Naive thymus-derived CD4-positive, alpha-beta T cell (primary cell): Measurements from ENCODE around the gene NT5C2. TPM values are rescaled to one million over a fixed set of nuclear protein-coding genes. Genes with fewer than 3 reads are reported as not detected.

Experiments used
- ATAC-seq: fragments of 150-1000 bp; cut with Tn5 transposase; 2 replicates; pipeline ENCODE4 v1.10.0; 2021; ENCODE audit warnings: mild to moderate bottlenecking, moderate library complexity
- CTCF ChIA-PET: fragments of 350-600 bp; sonication (Branson Sonifier 250); formaldehyde crosslinking; loops from one replicate; lab custom pipeline; 2021; ENCODE audit warnings: antibody characterized with exemption; lab: Charles Lee
- POLR2A ChIA-PET: fragments of 350-600 bp; sonication (Branson Sonifier 250); formaldehyde crosslinking; loops from one replicate; lab custom pipeline; 2021; ENCODE audit warnings: antibody characterized with exemption, inconsistent platforms; lab: Charles Lee
- DNase-seq, 9 donors: peaks; one replicate each; pipeline versions ENCODE4 v3.0.0 to v3.0.0-alpha.2; 2020 to 2022; ENCODE audit warnings: mixed read lengths in 1 of 9
- H3K27ac ChIP-seq: one replicate; pipeline ENCODE4 v1.7.0; 2013; ENCODE audit warnings: mild to moderate bottlenecking, low read depth, low read length, moderate library complexity
- H3K27me3 ChIP-seq, 2 donors: one replicate each; pipeline ENCODE4 v1.7.0; 2013; ENCODE audit warnings: low read length in 2 of 2, mild to moderate bottlenecking in 2 of 2, moderate library complexity in 2 of 2; ENCODE audit not compliant: control insufficient read depth in 2 of 2, insufficient read depth in 2 of 2
- H3K36me3 ChIP-seq, 3 experiments: 1 replicate in 2 of 3; 2 replicates in 1 of 3; pipeline ENCODE4 v1.7.0; 2013; ENCODE audit warnings: low read length in 3 of 3, mild to moderate bottlenecking in 3 of 3, moderate library complexity in 1 of 3; ENCODE audit not compliant: insufficient read depth in 3 of 3, control insufficient read depth in 2 of 3
- H3K4me1 ChIP-seq, 2 donors: one replicate each; pipeline ENCODE4 v1.7.0; 2013; ENCODE audit warnings: low read length in 2 of 2, mild to moderate bottlenecking in 2 of 2, moderate library complexity in 1 of 2; ENCODE audit not compliant: control insufficient read depth in 2 of 2, insufficient read depth in 2 of 2
- H3K4me3 ChIP-seq: 2 replicates; pipeline ENCODE4 v1.7.0; 2013; ENCODE audit warnings: mild to moderate bottlenecking, low read length
- H3K9me3 ChIP-seq, 3 experiments: 1 replicate in 2 of 3; 2 replicates in 1 of 3; pipeline ENCODE4 v1.7.0; 2013; ENCODE audit warnings: low read length in 3 of 3; ENCODE audit not compliant: control insufficient read depth in 2 of 3
- H3K27ac Mint-ChIP-seq, 9 donors: one replicate each; pipeline ENCODE4 v1.8.0; 2020 to 2022; ENCODE audit warnings: mixed read lengths in 9 of 9, mild to moderate bottlenecking in 8 of 9, moderate library complexity in 5 of 9, inconsistent platforms in 2 of 9
- H3K27me3 Mint-ChIP-seq, 5 donors: one replicate each; pipeline ENCODE4 v1.8.0; 2021 to 2022; ENCODE audit warnings: mixed read lengths in 5 of 5, mild to moderate bottlenecking in 1 of 5
- H3K36me3 Mint-ChIP-seq, 5 donors: one replicate each; pipeline ENCODE4 v1.8.0; 2020 to 2022; ENCODE audit warnings: mixed read lengths in 5 of 5, mild to moderate bottlenecking in 3 of 5, inconsistent platforms in 1 of 5
- H3K4me1 Mint-ChIP-seq, 7 donors: one replicate each; pipeline ENCODE4 v1.8.0; 2020 to 2022; ENCODE audit warnings: mixed read lengths in 7 of 7, mild to moderate bottlenecking in 3 of 7, inconsistent platforms in 1 of 7
- H3K4me3 Mint-ChIP-seq, 10 donors: one replicate each; pipeline ENCODE4 v1.8.0; 2020 to 2022; ENCODE audit warnings: mild to moderate bottlenecking in 10 of 10, mixed read lengths in 10 of 10, moderate library complexity in 6 of 10, inconsistent platforms in 2 of 10
- H3K9me3 Mint-ChIP-seq, 11 donors: one replicate each; pipeline ENCODE4 v1.8.0; 2020 to 2022; ENCODE audit warnings: mixed read lengths in 11 of 11, mild to moderate bottlenecking in 4 of 11, inconsistent platforms in 1 of 11, moderate library complexity in 1 of 11
- intact Hi-C, 2 donors: fragments of 100-400 bp; cut with micrococcal nuclease; formaldehyde crosslinking; loops; one replicate each; pipeline ENCODE4 v1.15.1; 2023
- polyA plus RNA-seq, 2 donors: library from polyadenylated mRNA; unstranded; fragments of 300-500 nt; fragmentation: Illumina TruSeq; gene quantifications; one replicate each; pipeline ENCODE4 v1.2.3, GENCODE V29; 2021
- total RNA-seq, 6 experiments: library from RNA in 5 of 6; stranded (reverse) in 5 of 6; gene quantifications; 1 replicate in 5 of 6; 2 replicates in 1 of 6; pipeline ENCODE4 v1.2.3 and lab custom pipeline; 2021 to 2026

NT5C2 gene
- total and polyA plus RNA-seq, 7 experiments from 2014 or later = 48.7 to 87.8 (median 68.9) TPM

DNA sequence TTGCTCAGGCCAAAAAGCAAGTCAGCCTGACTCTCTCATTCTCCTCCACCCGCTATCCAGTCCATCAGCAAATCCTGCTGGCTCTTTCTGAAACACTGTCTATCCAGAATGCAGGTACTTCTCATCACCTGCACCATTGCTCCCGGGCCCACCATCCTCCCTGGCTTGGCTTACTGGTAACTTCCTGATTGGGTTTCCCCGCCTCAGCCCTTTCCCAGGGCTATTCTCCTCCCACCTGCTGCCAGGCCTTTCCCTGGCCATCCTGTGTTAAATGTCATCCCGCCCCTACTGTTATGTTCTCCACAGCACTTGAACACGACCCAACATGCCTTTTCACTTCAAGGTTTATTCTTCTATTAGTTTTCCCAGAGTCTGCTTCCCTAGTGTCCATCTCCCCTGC lies 150.9 kb downstream of the NT5C2 start:
- intact Hi-C loops = no loop called here
- DNase-seq (no peak), ATAC-seq (no peak)
- Histone ChIP-seq H3K4me3 (no peak overlapping the region), H3K9me3 (no peaks in the 10 kb centered on the region), H3K27me3 (no peaks in the 10 kb centered on the region), H3K4me1 (no peaks in the 10 kb centered on the region), H3K27ac (no peak overlapping the region), H3K36me3 (no peaks in the 10 kb centered on the region)
- Mint-ChIP-seq H3K4me1 (peaks cover 0 to 9% (median 0%) of the 10 kb centered on the region in 7 donors), H3K9me3 (no peaks in the 10 kb centered on the region), H3K27me3 (peaks cover 0 to 2% (median 0%) of the 10 kb centered on the region in 5 donors), H3K4me3 (no peak overlapping the region), H3K27ac (peak overlapping the region in 1 of 9 donors; percentile 86), H3K36me3 (no peaks in the 10 kb centered on the region)
- ChIA-PET POLR2A (interaction anchor here (0.6 kb wide), 1 partner anchor 476 kb away, joined by 3 read pairs; no protein-coding TSS in a partner anchor), CTCF (no interaction called here)

GRCh38 chr10:103041391-103041790 lies 151.7 kb downstream of the NT5C2 start:
- peaks cover 0 to 9% (median 0%) of the 10 kb centered on the region in 7 donors for H3K4me1 Mint-ChIP-seq
- H3K36me3 Mint-ChIP-seq = no peaks in the 10 kb centered on the region
- DNase-seq (no peak), ATAC-seq (no peak)
- Histone ChIP-seq H3K27ac (no peak overlapping the region), H3K4me3 (no peak overlapping the region), H3K4me1 (no peaks in the 10 kb centered on the region), H3K27me3 (no peaks in the 10 kb centered on the region), H3K36me3 (no peaks in the 10 kb centered on the region), H3K9me3 (no peaks in the 10 kb centered on the region)
- no peaks in the 10 kb centered on the region for H3K9me3 Mint-ChIP-seq
- POLR2A ChIA-PET = no interaction called here
- intact Hi-C loops = no loop called here
- H3K4me3 Mint-ChIP-seq = no peak overlapping the region
- H3K27me3 Mint-ChIP-seq = peaks cover 0 to 2% (median 0%) of the 10 kb centered on the region in 5 donors
- H3K27ac Mint-ChIP-seq = peak overlapping the region in 1 of 9 donors; percentile 53
- CTCF ChIA-PET = interaction anchor here (0.5 kb wide), 1 partner anchor 164 kb away, joined by 4 read pairs; no protein-coding TSS in a partner anchor

- CTCF ChIA-PET = no interaction called here
Observed at GRCh38 chr10:103040418-103040817, 152.7 kb downstream of the NT5C2 start.

GRCh38 chr10:103038570-103038969 lies 154.5 kb downstream of the NT5C2 start:
- H3K9me3 ChIP-seq = no peaks in the 10 kb centered on the region
- ATAC-seq = no peak
- Mint-ChIP-seq H3K4me3 (no peak overlapping the region), H3K4me1 (peaks cover 0 to 9% (median 0%) of the 10 kb centered on the region in 7 donors), H3K27ac (peak overlapping the region in 1 of 9 donors; percentile 69), H3K27me3 (no peaks in the 10 kb centered on the region), H3K9me3 (no peaks in the 10 kb centered on the region), H3K36me3 (peaks cover 0 to 6% (median 0%) of the 10 kb centered on the region in 5 donors)
- H3K27ac ChIP-seq = no peak overlapping the region
- POLR2A ChIA-PET = no interaction called here
- intact Hi-C loops = no loop called here
- H3K4me1 ChIP-seq = no peaks in the 10 kb centered on the region
- no peaks in the 10 kb centered on the region for H3K36me3 ChIP-seq
- no peak for DNase-seq
- no peaks in the 10 kb centered on the region for H3K27me3 ChIP-seq
- H3K4me3 ChIP-seq = no peak overlapping the region
- CTCF ChIA-PET = no interaction called here

More at GRCh38 chr10:103040418-103040817, 152.7 kb downstream of the NT5C2 start:
- ATAC-seq (no peak), DNase-seq (no peak)
- no peaks in the 10 kb centered on the region for H3K36me3 Mint-ChIP-seq
- Histone ChIP-seq H3K4me3 (no peak overlapping the region), H3K36me3 (no peaks in the 10 kb centered on the region), H3K4me1 (no peaks in the 10 kb centered on the region), H3K9me3 (no peaks in the 10 kb centered on the region), H3K27me3 (no peaks in the 10 kb centered on the region), H3K27ac (no peak overlapping the region)
- intact Hi-C loops = no loop called here
- H3K4me1 Mint-ChIP-seq = peaks cover 0 to 9% (median 0%) of the 10 kb centered on the region in 7 donors
- POLR2A ChIA-PET = no interaction called here
- no peak overlapping the region for H3K4me3 Mint-ChIP-seq
- no peaks in the 10 kb centered on the region for H3K9me3 Mint-ChIP-seq
- no peak overlapping the region for H3K27ac Mint-ChIP-seq
- H3K27me3 Mint-ChIP-seq = no peaks in the 10 kb centered on the region

Other genes with a start within 250 kb of the NT5C2 start
- gene RPEL1, start 52.6 kb upstream of the NT5C2 start, total RNA-seq = not detected
- gene RPEL1, start 52.6 kb upstream of the NT5C2 start, polyA plus RNA-seq = not detected
- under 1 TPM in 1 of 5 experiments, not detected in 4; 0.31 TPM for gene INA, start 83.9 kb upstream of the NT5C2 start, total RNA-seq
- gene INA, start 83.9 kb upstream of the NT5C2 start, polyA plus RNA-seq = not detected
- gene PCGF6, start 157.9 kb upstream of the NT5C2 start, total RNA-seq = 10 to 100 TPM in 1 of 5 experiments, 1 to 10 TPM in 4; 4.3 to 12.0 (median 6.6) TPM
- gene PCGF6, start 157.9 kb upstream of the NT5C2 start, polyA plus RNA-seq = 1 to 10 TPM; 6.8 to 7.9 TPM
- gene TAF5, start 174.7 kb upstream of the NT5C2 start, total RNA-seq = 1 to 10 TPM; 4.7 to 8.9 (median 7.1) TPM
- gene TAF5, start 174.7 kb upstream of the NT5C2 start, polyA plus RNA-seq = 1 to 10 TPM; 2.4 to 4.4 TPM
- gene ATP5MK, start 203.2 kb upstream of the NT5C2 start, total RNA-seq = 100 to 1,000 TPM; 106 to 334 (median 120) TPM
- 100 to 1,000 TPM; 339 to 525 TPM for gene ATP5MK, start 203.2 kb upstream of the NT5C2 start, polyA plus RNA-seq
- gene PDCD11, start 203.4 kb upstream of the NT5C2 start, total RNA-seq = 10 to 100 TPM; 28.8 to 56.3 (median 38.8) TPM
- gene PDCD11, start 203.4 kb upstream of the NT5C2 start, polyA plus RNA-seq = 10 to 100 TPM in 1 of 2 donors, 1 to 10 TPM in 1; 7.5 to 15.9 TPM